GM23248 (cell line): ENCODE measurements around the gene NUP37. TPM values are rescaled to one million over a fixed set of nuclear protein-coding genes. Genes with fewer than 3 reads are reported as not detected.
A peak's percentile ranks its signal among the peaks of the same experiment; 100 is the strongest.
"Not testable (repeated sequence)": the region's sequence is repeated elsewhere in the genome, so short reads cannot be mapped to it uniquely, and the experiment has no call there.

Experiments
- DNase-seq: peaks from one replicate; pipeline ENCODE4 v3.0.0-alpha.2; 2015
- H2AFZ ChIP-seq: fragments of 200-600 bp; sonication (generic); 2 replicates; pipeline ENCODE4 v1.6.1; 2016; ENCODE audit warnings: antibody characterized with exemption
- H3F3A ChIP-seq: fragments of 200-600 bp; sonication (generic); 2 replicates; pipeline ENCODE4 v1.6.1; 2016; ENCODE audit warnings: mild to moderate bottlenecking, antibody characterized with exemption, mixed run types; ENCODE audit not compliant: insufficient read depth
- H3K27ac ChIP-seq: fragments of 200-600 bp; sonication (generic); 2 replicates; pipeline ENCODE4 v1.5.1; 2016; ENCODE audit warnings: mild to moderate bottlenecking
- H3K27me3 ChIP-seq: fragments of 200-600 bp; sonication (generic); replicated peaks from 2 replicates; pipeline ENCODE4 v1.6.1; 2016; ENCODE audit warnings: mild to moderate bottlenecking; ENCODE audit not compliant: insufficient read depth
- H3K36me3 ChIP-seq: fragments of 200-600 bp; sonication (generic); 2 replicates; pipeline ENCODE4 v1.6.1; 2016; ENCODE audit warnings: low read depth, mild to moderate bottlenecking
- H3K4me1 ChIP-seq: fragments of 200-600 bp; sonication (generic); 2 replicates; pipeline ENCODE4 v1.6.1; 2016; ENCODE audit warnings: mild to moderate bottlenecking; ENCODE audit not compliant: insufficient read depth
- H3K4me2 ChIP-seq: fragments of 200-600 bp; sonication (generic); one replicate; pipeline ENCODE4 v1.6.1; 2016; ENCODE audit warnings: mild to moderate bottlenecking; ENCODE audit not compliant: unreplicated experiment
- H3K4me3 ChIP-seq: fragments of 200-600 bp; sonication (generic); 2 replicates; pipeline ENCODE4 v1.5.1; 2016; ENCODE audit warnings: mild to moderate bottlenecking
- H3K79me2 ChIP-seq: fragments of 200-600 bp; sonication (generic); 2 replicates; pipeline ENCODE4 v1.6.1; 2016; ENCODE audit warnings: mild to moderate bottlenecking; ENCODE audit not compliant: insufficient read depth
- H3K9ac ChIP-seq: fragments of 200-600 bp; sonication (generic); 2 replicates; pipeline ENCODE4 v1.6.1; 2016; ENCODE audit warnings: mild to moderate bottlenecking
- H3K9me2 ChIP-seq: fragments of 200-600 bp; sonication (generic); 2 replicates; pipeline ENCODE4 v1.6.1; 2016; ENCODE audit warnings: mixed run types, mild to moderate bottlenecking, moderate library complexity; ENCODE audit not compliant: insufficient read depth
- H3K9me3 ChIP-seq: fragments of 200-600 bp; sonication (generic); one replicate; pipeline ENCODE4 v1.6.1; 2017; ENCODE audit warnings: low read depth
- H4K20me1 ChIP-seq: fragments of 200-600 bp; sonication (generic); 2 replicates; pipeline ENCODE4 v1.6.0; 2016; ENCODE audit not compliant: insufficient read depth
- EZH2 ChIP-seq: fragments of 200-600 bp; sonication (generic); IDR thresholded peaks from 2 replicates; pipeline ENCODE4 v1.6.1; 2018; ENCODE audit warnings: antibody characterized with exemption, mild to moderate bottlenecking; ENCODE audit not compliant: insufficient read depth, poor library complexity, severe bottlenecking
- EZH2phosphoT487 ChIP-seq: fragments of 200-600 bp; sonication (generic); IDR thresholded peaks from 2 replicates; pipeline ENCODE4 v1.6.1; 2018; ENCODE audit warnings: antibody characterized with exemption, moderate library complexity, mild to moderate bottlenecking, low read depth; ENCODE audit not compliant: insufficient read depth
- WGBS, 2 experiments: methylation state at CpG; one replicate each; pipeline ENCODE4 v1.1.6; 2015 to 2017; ENCODE audit warnings: low lambda C conversion rate in 2 of 2, low coverage in 1 of 2; ENCODE audit errors: missing lambda C conversion rate in 2 of 2; 5-methylcytosine and 5-hydroxymethylcytosine counted together
- in situ Hi-C: fragments of 300-500 bp; cut with MboI; formaldehyde crosslinking; loops from 2 replicates; pipeline ENCODE4 v1.15.0; 2020
- polyA plus RNA-seq: library from polyadenylated mRNA; unstranded; fragments of >200 nt; fragmentation: Nextera tagmentation; extraction: Ambion mirVana; gene quantifications from 2 replicates; pipeline ENCODE4 v1.2.1, GENCODE V29; 2016
- total RNA-seq: library from RNA; depleted of rRNA; stranded (reverse); fragments of >200 nt; shearing (Covaris generic); gene quantifications from 2 replicates; pipeline ENCODE4 v1.2.3, GENCODE V29; 2014

The NUP37 gene
- total and polyA plus RNA-seq, 2 experiments from 2014 or later = 39.4 to 50.7 TPM

DNA sequence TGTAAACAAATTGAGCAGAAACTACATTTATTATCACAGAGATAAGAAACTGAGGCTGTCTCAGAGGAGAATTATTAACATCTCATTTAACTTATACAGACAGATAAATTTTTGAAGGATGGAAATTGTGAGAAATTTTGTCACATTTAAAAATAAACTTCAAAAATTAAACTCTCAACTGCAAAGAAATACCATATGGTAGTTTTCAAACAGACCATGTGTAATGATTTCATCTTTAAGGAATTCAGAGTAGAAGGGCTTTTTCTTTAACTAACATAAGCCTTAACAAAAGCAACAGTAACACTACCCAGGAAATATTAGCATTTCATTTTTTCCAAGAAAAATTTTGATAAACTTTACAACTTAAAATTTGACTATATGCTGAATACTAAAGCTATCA lies 26.6 kb downstream of the NUP37 start:
- Histone ChIP-seq H3K4me2 (peak overlapping the region; percentile 15), H3K27ac (peak overlapping the region; percentile 36)
- in situ Hi-C loops = no loop called here

DNA sequence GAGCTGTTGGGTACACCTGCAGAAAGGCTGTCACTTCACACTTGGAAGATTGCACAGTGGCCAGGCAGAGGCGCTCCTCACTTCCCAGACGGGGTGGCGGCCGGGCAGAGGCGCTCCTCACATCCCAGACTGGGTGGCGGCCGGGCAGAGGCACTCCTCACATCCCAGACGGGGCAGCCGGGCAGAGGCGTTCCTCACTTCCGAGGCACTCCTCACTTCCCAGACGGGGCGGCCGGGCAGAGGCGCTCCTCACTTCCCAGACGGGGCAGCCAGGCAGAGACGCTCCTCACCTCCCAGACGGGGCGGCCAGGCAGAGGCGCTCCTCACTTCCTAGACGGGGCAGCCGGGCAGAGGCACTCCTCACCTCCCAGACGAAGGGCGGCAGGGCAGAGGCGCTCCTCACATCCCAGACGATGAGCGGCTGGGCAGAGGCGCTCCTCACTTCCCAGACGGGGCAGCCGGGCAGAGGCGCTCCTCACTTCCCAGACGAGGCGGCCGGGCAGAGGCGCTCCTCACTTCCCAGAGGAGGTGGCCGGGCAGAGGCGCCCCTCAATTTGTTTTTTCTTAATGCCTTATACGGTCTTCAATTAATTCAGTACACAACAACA lies 30.6 kb downstream of the NUP37 start:
- Histone ChIP-seq H3K4me1 (peaks cover 20% of the 10 kb centered on the region), H3F3A (peaks cover 14% of the 10 kb centered on the region; the same call in 1 of the 2 replicates)
- H3K9me3 ChIP-seq, H3K4me2 ChIP-seq, H4K20me1 ChIP-seq, H3K9ac ChIP-seq, in situ Hi-C loops, H3K36me3 ChIP-seq, H3K4me3 ChIP-seq, H3K27ac ChIP-seq, DNase-seq, H3K79me2 ChIP-seq, H3K9me2 ChIP-seq, H2AFZ ChIP-seq, H3K27me3 ChIP-seq: not testable (repeated sequence)
- 97 to 99% methylated on average over 22 to 38 of the region's 38 CpGs for WGBS, 2 experiments

More for the DNA sequence above, 26.6 kb downstream of the NUP37 start:
- Histone ChIP-seq H3K9me2 (no peaks in the 10 kb centered on the region), H4K20me1 (no peaks in the 10 kb centered on the region), H3K4me1 (peaks cover 24% of the 10 kb centered on the region), H3K9me3 (no peaks in the 10 kb centered on the region), H3F3A (peaks cover 15% of the 10 kb centered on the region), H3K79me2 (no peaks in the 10 kb centered on the region), H3K27me3 (no peaks in the 10 kb centered on the region), H3K9ac (no peak overlapping the region), H3K4me3 (no peak overlapping the region), H2AFZ (peak overlapping the region; percentile 50; the same call in 1 of the 2 replicates), H3K36me3 (no peaks in the 10 kb centered on the region)
- peak; percentile 53 for DNase-seq
- TF ChIP-seq EZH2phosphoT487 (no peak), EZH2 (no peak)

DNA sequence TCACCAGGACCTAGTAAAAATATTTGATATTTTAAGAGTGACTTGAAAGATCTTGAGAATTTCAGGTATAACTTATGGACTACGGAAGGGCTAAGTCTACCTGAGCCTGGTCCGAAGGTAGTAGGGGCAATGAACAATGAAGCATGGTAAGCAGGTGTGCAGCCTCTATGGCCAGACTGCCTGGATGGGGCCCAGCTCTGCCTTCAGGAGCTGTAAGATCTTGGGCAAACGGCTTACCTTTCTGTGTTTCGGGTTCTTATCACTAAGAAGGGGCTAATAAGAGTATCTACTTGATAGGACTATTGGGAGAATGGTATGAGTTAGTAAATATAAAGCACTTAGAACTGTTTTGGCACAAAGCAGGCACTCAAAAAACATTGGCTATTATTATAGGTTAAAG lies 39.1 kb downstream of the NUP37 start:
- Histone ChIP-seq H3K27ac (no peak overlapping the region), H2AFZ (no peak overlapping the region), H4K20me1 (no peaks in the 10 kb centered on the region), H3K4me3 (no peak overlapping the region), H3K27me3 (no peaks in the 10 kb centered on the region), H3K36me3 (peaks cover 13% of the 10 kb centered on the region; the same call in 1 of the 2 replicates), H3K9ac (no peak overlapping the region), H3F3A (no peaks in the 10 kb centered on the region), H3K79me2 (no peaks in the 10 kb centered on the region), H3K9me3 (no peaks in the 10 kb centered on the region), H3K9me2 (no peaks in the 10 kb centered on the region), H3K4me2 (no peak overlapping the region), H3K4me1 (no peaks in the 10 kb centered on the region)
- TF ChIP-seq EZH2 = no peak
- no peak for TF ChIP-seq EZH2phosphoT487
- in situ Hi-C loops = no loop called here
- WGBS, 2 experiments = 96 to 98% methylated on average over 4 of the region's 4 CpGs
- no peak for DNase-seq

DNA sequence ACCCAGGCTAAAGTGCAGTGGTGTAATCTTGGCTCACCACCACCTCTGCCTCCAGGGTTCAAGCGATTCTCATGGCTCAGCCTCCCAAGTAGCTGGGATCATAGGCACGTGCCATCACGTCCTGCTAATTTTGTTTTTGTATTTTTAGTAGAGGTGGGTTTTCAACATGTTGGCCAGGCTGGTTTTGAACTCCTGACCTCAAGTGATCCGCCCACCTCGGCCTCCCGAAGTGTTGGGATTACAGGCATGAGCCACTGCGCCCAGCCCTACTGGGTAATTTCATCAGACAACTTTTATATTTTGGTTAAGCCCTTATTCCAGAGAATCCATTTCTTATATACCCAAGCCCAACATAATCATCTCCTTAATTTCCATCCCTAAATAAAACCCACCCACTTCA lies 47.8 kb downstream of the NUP37 start:
- in situ Hi-C loops = not testable (repeated sequence)

DNA sequence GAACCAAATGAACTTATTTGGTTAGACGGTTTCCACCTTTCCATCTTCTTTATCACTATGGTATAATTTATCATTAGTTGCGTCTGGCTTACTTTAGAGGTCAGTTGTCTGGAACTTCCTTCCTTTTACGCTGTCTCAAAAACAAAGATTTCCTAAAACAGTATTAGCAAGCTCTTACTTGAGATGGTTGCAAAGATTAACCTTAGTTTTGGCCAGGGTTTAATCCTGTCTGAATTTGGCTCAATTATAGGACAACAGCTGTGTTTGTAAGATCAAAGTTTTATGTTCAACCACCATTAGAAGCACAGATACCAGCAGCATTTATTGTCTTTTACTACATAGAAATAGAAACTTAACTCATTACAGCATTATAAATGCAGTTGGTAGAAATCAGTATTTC lies 50.2 kb downstream of the NUP37 start:
- Histone ChIP-seq H3K36me3 (peaks cover 11% of the 10 kb centered on the region), H3K27ac (no peak overlapping the region), H3F3A (peaks cover 18% of the 10 kb centered on the region), H3K9me2 (no peaks in the 10 kb centered on the region), H4K20me1 (no peaks in the 10 kb centered on the region), H3K27me3 (no peaks in the 10 kb centered on the region), H3K4me2 (no peak overlapping the region), H3K9me3 (no peaks in the 10 kb centered on the region), H3K9ac (no peak overlapping the region), H3K79me2 (no peaks in the 10 kb centered on the region), H3K4me1 (peaks cover 18% of the 10 kb centered on the region), H2AFZ (no peak overlapping the region), H3K4me3 (no peak overlapping the region)
- 97 to 99% methylated on average over 3 of the region's 3 CpGs for WGBS, 2 experiments
- TF ChIP-seq EZH2 (no peak), EZH2phosphoT487 (no peak)
- no peak for DNase-seq
- in situ Hi-C loops = no loop called here

More for the DNA sequence above, 47.8 kb downstream of the NUP37 start:
- H3K9me2 ChIP-seq, H4K20me1 ChIP-seq, H3K27ac ChIP-seq, H3K79me2 ChIP-seq, H2AFZ ChIP-seq, H3K9ac ChIP-seq, DNase-seq, H3K9me3 ChIP-seq, H3K4me3 ChIP-seq, H3K4me2 ChIP-seq, H3K27me3 ChIP-seq: not testable (repeated sequence)
- 97 to 98% methylated on average over 7 of the region's 7 CpGs for WGBS, 2 experiments
- H3K4me1 ChIP-seq = peaks cover 16% of the 10 kb centered on the region
- H3K36me3 ChIP-seq = peaks cover 13% of the 10 kb centered on the region
- peaks cover 18% of the 10 kb centered on the region for H3F3A ChIP-seq
